Keratinocyte (primary cell): ENCODE measurements around the gene RECK. TPM values are rescaled to one million over a fixed set of nuclear protein-coding genes. Genes with fewer than 3 reads are reported as not detected.
"Not testable (repeated sequence)": the region's sequence is repeated elsewhere in the genome, so short reads cannot be mapped to it uniquely, and the experiment has no call there.

Experiments used
- DNase-seq: peaks from one replicate; pipeline ENCODE4 v3.0.0-alpha.2; 2011; ENCODE audit warnings: low read depth, missing footprints, low spot score
- FAIRE-seq: peaks from 2 replicates; lab custom pipeline; 2011; peaks lifted over from hg19 to GRCh38; lab: Jason Lieb, UNC
- H2AFZ ChIP-seq: 2 replicates; pipeline ENCODE4 v1.6.0; 2012; ENCODE audit warnings: low read length, control low read depth, inconsistent platforms; ENCODE audit not compliant: control insufficient read depth
- H3K27ac ChIP-seq: 2 replicates; pipeline ENCODE4 v1.5.1; 2011; ENCODE audit warnings: low read length; ENCODE audit not compliant: control insufficient read depth, insufficient read depth
- H3K27me3 ChIP-seq: 3 replicates; pipeline ENCODE4 v1.6.0; 2011; ENCODE audit warnings: low read length; ENCODE audit not compliant: control insufficient read depth, insufficient read depth; ENCODE audit errors: extremely low read depth
- H3K36me3 ChIP-seq, 2 experiments: 2 replicates in 1 of 2; 3 replicates in 1 of 2; pipeline ENCODE4 v1.5.1; 2011; ENCODE audit warnings: low read length in 2 of 2, mild to moderate bottlenecking in 1 of 2; ENCODE audit not compliant: control insufficient read depth in 2 of 2, insufficient read depth in 2 of 2; ENCODE audit errors: extremely low read depth in 1 of 2
- H3K4me1 ChIP-seq: 3 replicates; pipeline ENCODE4 v1.5.1; 2011; ENCODE audit warnings: low read length; ENCODE audit not compliant: control insufficient read depth, insufficient read depth; ENCODE audit errors: extremely low read depth
- H3K4me2 ChIP-seq: 3 replicates; pipeline ENCODE4 v1.6.0; 2011; ENCODE audit warnings: low read depth, low read length; ENCODE audit not compliant: control insufficient read depth, insufficient read depth; ENCODE audit errors: extremely low read depth
- H3K4me3 ChIP-seq, 3 experiments: fragments of 200-600 bp in 1 of 3; sonication (generic) in 1 of 3; 2 replicates in 2 of 3; 3 replicates in 1 of 3; pipeline ENCODE4 v1.5.1; 2011 to 2016; ENCODE audit warnings: low read length in 3 of 3, mild to moderate bottlenecking in 3 of 3, control low read depth in 2 of 3, inconsistent platforms in 1 of 3, low read depth in 1 of 3, mixed read lengths in 1 of 3, mixed run types in 1 of 3, moderate library complexity in 1 of 3; ENCODE audit not compliant: control insufficient read depth in 2 of 3, insufficient read depth in 2 of 3; ENCODE audit errors: extremely low read depth in 1 of 3
- H3K79me2 ChIP-seq: 2 replicates; pipeline ENCODE4 v1.6.0; 2012; ENCODE audit warnings: low read length; ENCODE audit not compliant: control insufficient read depth, insufficient read depth
- H3K9ac ChIP-seq: 3 replicates; pipeline ENCODE4 v1.6.0; 2011; ENCODE audit warnings: low read length; ENCODE audit not compliant: control insufficient read depth, insufficient read depth; ENCODE audit errors: extremely low read depth
- H3K9me1 ChIP-seq: 3 replicates; pipeline ENCODE4 v1.6.0; 2011; ENCODE audit warnings: low read length; ENCODE audit not compliant: control insufficient read depth, insufficient read depth; ENCODE audit errors: extremely low read depth
- H3K9me3 ChIP-seq: 2 replicates; pipeline ENCODE4 v1.5.1; 2012; ENCODE audit warnings: low read depth, low read length; ENCODE audit not compliant: control insufficient read depth
- H4K20me1 ChIP-seq: 3 replicates; pipeline ENCODE4 v1.6.0; 2011; ENCODE audit warnings: low read length; ENCODE audit not compliant: control insufficient read depth, insufficient read depth; ENCODE audit errors: extremely low read depth
- CTCF ChIP-seq, 3 experiments: IDR thresholded peaks in 1 of 3; conservative IDR thresholded peaks in 1 of 3; optimal IDR thresholded peaks in 1 of 3; 2 replicates in 2 of 3; 3 replicates in 1 of 3; pipeline versions ENCODE3 to v1.5.1; 2011; ENCODE audit warnings: low read length in 3 of 3, mild to moderate bottlenecking in 3 of 3, moderate library complexity in 2 of 3, control low read depth in 1 of 3, inconsistent platforms in 1 of 3; ENCODE audit not compliant: insufficient read depth in 2 of 3; ENCODE audit errors: extremely low read depth in 1 of 3
- EZH2 ChIP-seq: IDR thresholded peaks from one replicate; pipeline ENCODE4 v1.6.1; 2012; ENCODE audit warnings: inconsistent platforms, mild to moderate bottlenecking, low read length, moderate library complexity
- dilution Hi-C: fragments of 300-500 bp; cut with MboI; formaldehyde crosslinking; loops from one replicate; pipeline ENCODE4 v1.7.0; 2020; ENCODE audit warnings: low sequenced_read_pairs; ENCODE audit not compliant: extremely low pct_ligation_motif_present
- polyA plus RNA-seq, 5 experiments: library from polyadenylated mRNA; depleted of rRNA in 3 of 5; stranded (reverse) in 3 of 5; stranded (forward) in 1 of 5; unstranded in 1 of 5; fragments of >200 nt; gene quantifications; 1 replicate in 1 of 5; 2 replicates in 3 of 5; 3 replicates in 1 of 5; pipeline versions ENCODE4 v1.2.1 to v1.2.3, GENCODE V29; 2011 to 2012; ENCODE audit warnings: missing spikeins in 2 of 5, low read depth in 1 of 5, low replicate concordance in 1 of 5

The RECK gene
- polyA plus RNA-seq, 1 donor (not counting 4 experiments of a cell fraction or from before 2014, with no cell fraction given) = 4.6 TPM

GRCh38 chr9:35996358-35996970, 40.2 kb upstream of the RECK start:
- FAIRE-seq (no peak), DNase-seq (no peak)
- TF ChIP-seq CTCF (optimal IDR thresholded peaks at IDR 0.05 in 1 of 3, IDR thresholded peaks at IDR 0.05 in 1 of 3, conservative IDR thresholded peaks at IDR 0.05 in 1 of 3; ENCODE audit: extremely low read depth in 1 of 3, insufficient read depth in 2 of 3, low read length in 3 of 3) (no peak), EZH2 (no peak)
- H3K9me1 ChIP-seq = no peaks in the 10 kb centered on the region
- H3K27ac ChIP-seq = no peak overlapping the region
- H4K20me1 ChIP-seq = no peaks in the 10 kb centered on the region
- H3K4me3 ChIP-seq = no peak overlapping the region
- H3K9me3 ChIP-seq = no peaks in the 10 kb centered on the region
- no peak overlapping the region for H2AFZ ChIP-seq
- H3K79me2 ChIP-seq = no peaks in the 10 kb centered on the region
- H3K9ac ChIP-seq = no peak overlapping the region
- no peaks in the 10 kb centered on the region for H3K4me1 ChIP-seq
- H3K27me3 ChIP-seq = peaks cover 8% of the 10 kb centered on the region
- dilution Hi-C loops = no loop called here
- H3K36me3 ChIP-seq = no peaks in the 10 kb centered on the region
- H3K4me2 ChIP-seq = no peak overlapping the region

GRCh38 chr9:35997016-35997415, 39.7 kb upstream of the RECK start:
- H3K9ac ChIP-seq, FAIRE-seq, H3K27ac ChIP-seq, H2AFZ ChIP-seq, DNase-seq, H3K4me2 ChIP-seq, H3K79me2 ChIP-seq, H3K4me3 ChIP-seq, H4K20me1 ChIP-seq, H3K27me3 ChIP-seq, H3K4me1 ChIP-seq, H3K36me3 ChIP-seq, H3K9me1 ChIP-seq, H3K9me3 ChIP-seq, dilution Hi-C loops: not testable (repeated sequence)

- DNase-seq (no peak), FAIRE-seq (no peak)
- TF ChIP-seq EZH2 (no peak), CTCF (optimal IDR thresholded peaks at IDR 0.05 in 1 of 3, IDR thresholded peaks at IDR 0.05 in 1 of 3, conservative IDR thresholded peaks at IDR 0.05 in 1 of 3; ENCODE audit: extremely low read depth in 1 of 3, insufficient read depth in 2 of 3, low read length in 3 of 3) (no peak)
- H3K27ac ChIP-seq = no peak overlapping the region
- H2AFZ ChIP-seq = no peak overlapping the region
- peaks cover 10% of the 10 kb centered on the region for H3K27me3 ChIP-seq
- H3K4me1 ChIP-seq = no peaks in the 10 kb centered on the region
- no peaks in the 10 kb centered on the region for H4K20me1 ChIP-seq
- H3K9me3 ChIP-seq = no peaks in the 10 kb centered on the region
- no peaks in the 10 kb centered on the region for H3K79me2 ChIP-seq
- no peak overlapping the region for H3K9ac ChIP-seq
- no peak overlapping the region for H3K4me3 ChIP-seq
- H3K36me3 ChIP-seq = no peaks in the 10 kb centered on the region
- H3K4me2 ChIP-seq = no peak overlapping the region
- no peaks in the 10 kb centered on the region for H3K9me1 ChIP-seq
- dilution Hi-C loops = no loop called here
Measured at GRCh38 chr9:35998333-35998732, 38.4 kb upstream of the RECK start.
